NCI-H128 (cell line): ENCODE data around the gene PRSS35.
"Not testable (repeated sequence)": the region's sequence is repeated elsewhere in the genome, so short reads cannot be mapped to it uniquely, and the experiment has no call there.

Source experiments
- DNase-seq: peaks from one replicate; lab custom pipeline; 2025; ENCODE audit not compliant: unreplicated experiment; lab: John Stamatoyannopoulos, UW

PRSS35 gene

DNA sequence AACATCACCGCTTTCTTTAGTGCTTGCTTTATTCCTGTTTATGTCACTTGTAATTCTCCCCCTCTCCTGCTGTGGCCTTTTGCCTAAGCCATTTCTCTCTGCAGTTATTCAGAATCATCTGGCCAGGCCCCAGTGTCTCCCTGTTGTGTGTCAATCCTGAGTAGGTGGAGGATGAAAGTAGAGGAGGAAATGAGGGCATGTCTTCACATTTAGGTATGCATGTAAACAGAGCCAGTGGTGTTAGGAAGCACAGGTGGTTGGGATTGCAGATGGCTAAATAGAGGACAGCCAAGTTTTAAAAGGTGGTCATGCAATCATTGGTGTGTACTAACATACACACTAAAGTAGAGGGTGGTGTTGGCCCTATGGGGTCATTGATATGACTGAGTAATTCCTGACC is 5.2 kb downstream of the PRSS35 start:
- no peak for DNase-seq

DNA sequence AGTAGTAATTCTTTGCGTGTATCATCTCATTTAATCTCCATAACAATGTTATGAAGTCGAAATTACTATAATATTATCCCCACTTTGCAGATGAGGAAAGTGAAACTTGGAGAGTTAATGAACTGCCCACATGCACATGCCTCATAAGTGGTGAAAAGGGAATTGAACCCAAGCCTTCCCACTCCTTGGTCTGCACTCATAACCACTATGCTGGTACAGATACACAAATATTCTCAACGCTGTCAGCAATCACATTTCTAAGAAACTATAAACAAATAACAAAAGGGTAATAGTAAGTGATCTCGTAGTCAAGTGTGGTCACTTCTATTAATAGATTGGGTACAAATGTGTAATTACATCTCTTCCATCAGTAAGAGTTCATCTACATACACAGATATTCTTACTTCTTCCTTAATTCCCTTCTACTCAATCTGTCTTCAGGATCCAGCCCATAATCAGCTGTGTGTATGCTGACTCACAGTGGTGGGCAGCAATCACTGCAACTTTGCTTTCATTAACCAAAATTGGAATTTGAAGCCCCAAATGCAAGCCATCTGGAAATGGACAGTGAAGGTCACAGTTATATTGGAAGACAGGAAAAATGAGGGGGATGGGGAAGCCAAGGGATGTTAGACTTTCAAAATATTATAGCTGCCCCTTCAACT is 6.6 kb downstream of the PRSS35 start:
- no peak for DNase-seq

DNA sequence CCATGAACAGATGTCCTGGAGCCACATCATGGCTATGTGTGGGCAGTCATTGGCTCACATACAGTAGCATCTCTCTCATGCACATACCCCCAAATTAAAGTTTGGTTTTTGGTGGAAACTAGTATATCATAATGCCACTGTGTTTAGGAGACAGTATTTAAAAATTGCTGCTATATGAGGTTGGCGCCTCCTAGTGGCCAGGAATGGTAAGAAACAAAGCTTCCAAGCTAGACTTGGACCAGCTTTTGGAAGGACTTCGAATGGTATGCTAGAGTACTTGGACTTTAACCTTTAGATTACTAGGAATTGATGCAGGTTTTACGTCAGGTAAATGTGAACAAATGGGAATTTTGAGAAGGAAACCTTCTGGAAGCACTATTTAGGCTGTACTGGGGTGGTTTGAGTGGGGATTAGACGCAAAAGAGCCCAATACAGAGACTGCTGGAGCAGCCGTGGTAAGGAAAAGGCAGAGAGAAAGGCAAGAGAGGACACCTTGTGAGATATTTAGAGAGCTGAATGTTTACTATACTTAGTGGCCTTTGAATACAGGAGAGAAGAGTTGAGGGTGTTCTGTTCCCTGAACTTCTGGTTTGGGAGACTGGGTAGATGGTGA is 23.8 kb downstream of the PRSS35 start:
- DNase-seq, result no peak

DNA sequence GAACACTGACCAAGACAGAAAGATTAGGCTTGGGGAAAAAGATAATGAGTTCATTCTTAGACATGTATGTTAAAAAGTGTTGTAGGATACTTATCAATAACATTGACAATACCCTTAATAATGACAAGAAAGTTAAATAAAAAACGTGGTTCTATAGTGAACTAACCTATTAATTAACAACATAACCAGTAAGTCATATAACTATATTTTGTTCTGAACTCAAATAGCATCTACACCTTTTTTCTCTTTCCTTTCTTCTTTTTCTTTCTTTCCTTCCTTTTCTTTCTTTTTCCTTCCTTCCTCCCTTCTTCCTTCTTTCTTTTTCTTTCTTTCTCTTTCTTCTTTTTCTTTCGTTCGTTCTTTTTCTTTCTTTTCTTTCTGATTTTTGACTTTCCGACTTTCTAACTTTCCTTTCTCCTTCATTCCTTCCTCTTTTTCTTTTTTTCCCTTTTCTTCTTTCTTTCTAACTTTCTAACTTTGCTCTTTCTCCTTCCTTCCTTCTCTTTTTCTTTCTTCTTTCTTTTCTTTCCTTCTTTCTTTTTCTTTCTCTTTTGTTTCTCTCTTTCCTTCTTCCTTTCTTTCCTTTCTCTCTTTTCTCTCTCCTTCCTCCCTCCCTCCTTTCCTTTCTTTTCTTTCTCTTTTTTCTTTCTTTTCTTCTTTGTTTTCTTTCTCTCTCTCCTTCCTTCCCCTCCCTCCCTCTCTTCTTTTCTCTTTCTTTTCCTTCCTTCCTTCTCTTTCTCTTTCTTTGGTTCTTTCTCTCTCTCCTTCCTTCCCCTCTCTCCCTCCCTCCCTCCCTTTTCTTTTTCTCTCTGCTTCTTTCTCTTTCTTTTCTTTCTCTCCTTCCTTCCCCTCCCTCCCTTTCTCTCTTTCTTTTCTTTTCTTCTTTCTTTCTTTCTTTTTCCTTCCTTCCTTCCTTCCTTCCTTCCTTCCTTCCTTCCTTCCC is 24.6 kb downstream of the PRSS35 start:
- DNase-seq, result no peak

DNA sequence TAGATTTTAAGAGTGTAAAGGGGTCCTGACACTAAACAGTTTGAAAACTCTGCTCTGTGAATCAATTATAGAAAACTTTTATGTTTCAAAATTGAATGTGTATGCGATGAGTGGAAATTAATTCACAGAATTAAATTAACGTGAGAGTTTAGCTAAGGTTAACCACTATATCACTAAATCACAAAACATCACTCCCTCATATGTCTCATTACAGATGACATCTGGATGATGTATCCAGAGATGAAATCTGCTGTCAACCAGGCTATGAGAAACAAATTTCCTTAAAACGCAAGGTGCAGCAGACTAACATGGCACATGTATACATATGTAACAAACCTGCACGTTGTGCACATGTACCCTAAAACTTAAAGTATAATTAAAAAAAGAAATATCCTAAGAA is 27.3 kb downstream of the PRSS35 start:
- no peak for DNase-seq

DNA sequence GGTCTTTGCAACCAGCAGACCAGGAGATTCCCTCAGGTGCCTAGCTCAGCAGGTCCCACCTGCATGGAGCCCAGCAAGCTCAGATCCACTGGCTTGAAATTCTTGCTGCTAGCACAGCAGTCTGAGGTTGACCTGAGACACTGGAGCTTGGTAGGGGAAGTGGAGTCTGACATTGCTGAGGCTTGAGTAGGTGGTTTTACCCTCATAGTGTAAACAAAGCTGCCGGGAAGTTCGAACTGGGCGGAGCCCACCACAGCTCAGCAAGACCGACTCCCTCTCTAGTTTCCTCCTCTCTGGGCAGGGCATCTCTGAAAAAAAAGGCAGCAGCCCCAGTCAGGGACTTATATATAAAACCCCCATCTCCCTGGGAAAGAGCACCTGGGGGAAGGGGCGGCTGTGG is 34.3 kb downstream of the PRSS35 start:
- no peak for DNase-seq

DNA sequence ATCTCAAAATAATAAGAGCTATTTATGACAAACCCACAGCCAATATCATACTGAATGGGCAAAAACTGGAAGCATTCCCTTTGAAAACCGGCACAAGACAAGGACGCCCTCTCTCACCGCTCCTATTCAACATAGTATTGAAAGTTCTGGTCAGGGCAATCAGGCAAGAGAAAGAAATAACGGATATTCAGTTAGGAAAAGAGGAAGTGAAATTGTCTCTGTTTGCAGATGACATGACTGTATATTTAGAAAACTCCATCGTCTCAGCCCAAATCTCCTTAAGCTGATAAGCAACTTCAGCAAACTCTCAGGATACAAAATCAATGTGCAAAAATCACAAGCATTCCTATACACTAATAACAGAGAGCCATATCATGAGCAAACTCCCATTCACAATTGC is 38.1 kb downstream of the PRSS35 start:
- DNase-seq, result not testable (repeated sequence)

DNA sequence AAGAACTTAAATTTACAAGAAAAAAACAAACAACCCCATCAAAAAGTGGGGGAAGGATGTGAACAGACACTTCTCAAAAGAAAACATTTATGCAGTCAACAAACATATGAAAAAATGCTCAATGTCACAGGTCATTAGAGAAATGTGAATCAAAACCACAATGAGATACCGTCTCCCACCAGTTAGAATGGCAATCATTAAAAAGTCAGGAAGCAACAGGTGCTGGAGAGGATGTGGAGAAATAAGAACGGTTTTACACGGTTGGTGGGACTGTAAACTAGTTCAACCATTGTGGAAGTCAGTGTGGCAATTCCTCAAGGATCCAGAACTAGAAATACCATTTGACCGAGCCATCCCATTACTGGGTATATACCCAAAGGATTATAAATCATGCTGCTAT is 39.4 kb downstream of the PRSS35 start:
- DNase-seq, result not testable (repeated sequence)

DNA sequence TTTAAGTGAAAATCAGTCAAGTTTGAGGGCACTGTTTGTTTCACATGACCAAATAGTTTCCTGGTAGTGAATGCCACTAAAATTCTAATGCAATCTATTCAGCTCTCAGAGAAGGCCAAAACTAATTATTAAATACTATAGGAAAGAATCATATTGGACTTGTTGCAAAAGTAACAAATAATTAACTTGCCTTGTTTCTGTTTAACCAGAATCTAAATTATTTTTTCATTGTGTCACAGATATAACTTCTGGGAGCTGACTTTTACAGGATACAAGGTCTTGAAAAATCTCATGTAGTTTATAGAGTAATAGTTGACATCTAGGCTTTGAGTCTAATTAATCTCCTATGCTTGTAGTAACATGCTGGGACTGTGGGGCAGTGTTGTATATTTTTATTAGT is 44.5 kb downstream of the PRSS35 start:
- no peak for DNase-seq

DNA sequence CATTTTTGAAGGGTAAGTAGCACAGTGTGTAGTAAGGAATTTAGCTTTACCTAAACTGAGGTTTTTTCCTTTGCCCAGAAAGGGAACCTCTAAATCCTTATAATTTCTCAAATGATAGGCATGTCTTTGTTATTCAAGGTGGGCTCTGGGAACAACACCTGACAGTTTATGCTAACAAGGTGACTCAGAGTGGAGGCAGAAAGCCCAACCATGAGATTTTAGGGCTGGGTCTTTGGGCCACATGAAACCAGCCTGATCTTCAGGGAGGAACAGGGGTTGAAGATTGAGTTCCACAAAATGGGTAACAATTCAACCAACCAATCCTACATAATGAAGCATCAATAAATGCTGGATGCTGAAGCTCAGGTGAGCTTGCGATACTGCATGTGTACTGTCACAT is 46.6 kb downstream of the PRSS35 start:
- DNase-seq, result no peak

DNA sequence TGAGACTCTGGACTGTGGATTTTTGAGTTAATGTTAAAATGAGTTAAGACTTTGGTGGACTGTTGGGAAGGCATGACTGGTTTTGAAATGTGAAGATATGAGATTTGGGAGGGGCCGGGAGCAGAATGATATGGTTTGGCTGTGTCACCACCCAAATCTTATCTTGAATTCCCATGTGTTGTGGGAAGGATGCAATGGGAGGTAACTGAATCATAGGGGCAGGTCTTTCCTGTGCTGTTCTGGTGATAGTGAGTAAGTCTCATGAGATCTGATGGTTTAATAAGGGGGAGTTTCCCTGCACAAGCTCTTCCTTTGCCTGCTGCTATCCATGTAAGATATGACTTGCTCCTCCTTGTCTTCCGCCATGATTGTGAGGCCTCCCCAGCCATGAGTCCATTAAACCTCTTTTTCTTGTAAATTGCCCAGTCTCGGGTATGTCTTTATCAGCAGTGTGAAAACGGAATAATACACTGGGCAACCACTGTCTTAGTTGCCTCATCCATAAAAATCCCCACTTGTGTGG is 59.4 kb downstream of the PRSS35 start:
- not testable (repeated sequence) for DNase-seq

DNA sequence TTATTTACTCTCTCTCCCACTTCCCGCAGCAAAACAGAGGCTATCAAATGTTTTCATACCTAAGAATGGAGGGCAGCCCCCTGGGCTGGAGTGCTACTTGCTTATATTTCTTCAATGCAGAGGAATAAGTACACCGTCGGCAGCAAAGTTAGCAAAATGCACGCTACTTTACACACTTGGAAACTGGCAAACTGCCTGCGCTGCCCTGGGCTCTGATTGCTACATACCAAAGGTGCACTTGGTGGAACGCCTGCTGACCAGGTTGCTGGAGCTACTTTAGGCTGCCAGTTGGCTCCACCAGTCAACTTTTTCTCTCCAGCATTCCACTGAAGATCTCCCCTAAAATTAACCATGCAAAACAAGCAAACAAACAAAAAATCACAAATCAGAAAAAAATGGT is 62.4 kb downstream of the PRSS35 start:
- DNase-seq, result no peak
